ENCODE measurements around the gene GLO1. TPM values are rescaled to one million over a fixed set of nuclear protein-coding genes. Genes with fewer than 3 reads are reported as not detected.

Gene GLO1
- total and polyA plus RNA-seq, 2 experiments from 2014 or later: 137 to 170 TPM

DNA sequence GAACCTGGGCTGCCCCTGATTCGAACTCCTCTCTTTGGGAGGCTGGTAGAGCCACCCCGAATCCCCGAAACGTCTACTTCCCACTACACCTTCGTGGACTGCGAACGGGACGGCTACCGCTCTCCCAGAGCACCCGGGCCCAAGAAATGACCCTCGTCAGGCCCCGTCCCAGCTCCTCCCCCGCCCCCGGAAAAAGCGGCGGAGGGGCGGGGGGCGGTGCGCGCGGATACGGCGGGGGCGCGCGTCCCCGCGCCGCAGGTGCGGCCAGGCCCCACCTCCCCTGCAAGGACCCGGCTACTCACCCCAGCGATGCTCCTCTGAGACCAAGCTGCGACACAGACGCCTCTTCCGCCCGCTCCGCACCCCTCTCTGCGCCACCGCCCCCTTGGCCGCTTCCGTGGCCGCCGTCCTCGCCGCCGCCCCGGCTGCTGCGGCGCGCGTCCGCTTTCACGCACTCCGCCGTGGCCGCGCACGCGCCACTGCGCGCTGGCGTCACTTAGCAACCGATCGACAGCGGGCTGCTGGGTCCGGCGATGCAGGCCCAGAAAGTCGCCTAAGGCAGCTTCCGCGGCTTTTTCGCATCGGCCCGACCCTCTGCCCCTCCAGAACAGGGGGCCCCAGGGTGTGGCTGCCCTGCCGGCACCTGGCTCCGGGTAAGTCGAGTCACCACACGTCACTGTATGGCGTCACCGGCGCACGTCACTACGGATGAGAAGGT lies 63.3 kb downstream of the GLO1 start, which contains the start of gene BTBD9:
TSS of gene BTBD9 (minus strand) at position 432 of the 718 bp plus-strand sequence.
- no peaks in the 10 kb centered on the region for H3K36me3 ChIP-seq (replicated peaks; ENCODE audit: insufficient read depth, low read depth)
- peak; percentile 92 for DNase-seq (ENCODE audit: low spot score)
- H3K9me2 ChIP-seq (replicated peaks; ENCODE audit: insufficient read depth): no peaks in the 10 kb centered on the region
- no peaks in the 10 kb centered on the region for H3K27me3 ChIP-seq
- H3K9me3 ChIP-seq (ENCODE audit: low read depth): no peaks in the 10 kb centered on the region
- peak within 1 kb of the TSS; percentile 94 for H3K4me3 ChIP-seq
- peak within 1 kb of the TSS; percentile 98 for H3K27ac ChIP-seq
- H3K79me2 ChIP-seq: peaks cover 51% of the 10 kb centered on the region
- H3K4me2 ChIP-seq: peak within 1 kb of the TSS; percentile 88
- no peaks in the 10 kb centered on the region for H4K20me1 ChIP-seq (ENCODE audit: insufficient read depth, poor library complexity, severe bottlenecking)
- no peak for TF ChIP-seq EZH2phosphoT487 (IDR thresholded peaks at IDR 0.05; ENCODE audit: low read depth, severe bottlenecking, unreplicated experiment)
- no peak for TF ChIP-seq EZH2 (IDR thresholded peaks at IDR 0.05; ENCODE audit: borderline replicate concordance)
- TF ChIP-seq, protein P1, sequence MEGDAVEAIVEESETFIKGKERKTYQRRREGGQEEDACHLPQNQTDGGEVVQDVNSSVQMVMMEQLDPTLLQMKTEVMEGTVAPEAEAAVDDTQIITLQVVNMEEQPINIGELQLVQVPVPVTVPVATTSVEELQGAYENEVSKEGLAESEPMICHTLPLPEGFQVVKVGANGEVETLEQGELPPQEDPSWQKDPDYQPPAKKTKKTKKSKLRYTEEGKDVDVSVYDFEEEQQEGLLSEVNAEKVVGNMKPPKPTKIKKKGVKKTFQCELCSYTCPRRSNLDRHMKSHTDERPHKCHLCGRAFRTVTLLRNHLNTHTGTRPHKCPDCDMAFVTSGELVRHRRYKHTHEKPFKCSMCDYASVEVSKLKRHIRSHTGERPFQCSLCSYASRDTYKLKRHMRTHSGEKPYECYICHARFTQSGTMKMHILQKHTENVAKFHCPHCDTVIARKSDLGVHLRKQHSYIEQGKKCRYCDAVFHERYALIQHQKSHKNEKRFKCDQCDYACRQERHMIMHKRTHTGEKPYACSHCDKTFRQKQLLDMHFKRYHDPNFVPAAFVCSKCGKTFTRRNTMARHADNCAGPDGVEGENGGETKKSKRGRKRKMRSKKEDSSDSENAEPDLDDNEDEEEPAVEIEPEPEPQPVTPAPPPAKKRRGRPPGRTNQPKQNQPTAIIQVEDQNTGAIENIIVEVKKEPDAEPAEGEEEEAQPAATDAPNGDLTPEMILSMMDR (IDR thresholded peaks at IDR 0.05; ENCODE audit: poor library complexity): no peak
- H2AFZ ChIP-seq: peak within 1 kb of the TSS; percentile 98
- peaks cover 11% of the 10 kb centered on the region for H3K4me1 ChIP-seq (ENCODE audit: insufficient read depth)
- under 1% methylated on average over 46 of the region's 82 CpGs for WGBS (ENCODE audit: low lambda C conversion rate, missing lambda C conversion rate)

DNA sequence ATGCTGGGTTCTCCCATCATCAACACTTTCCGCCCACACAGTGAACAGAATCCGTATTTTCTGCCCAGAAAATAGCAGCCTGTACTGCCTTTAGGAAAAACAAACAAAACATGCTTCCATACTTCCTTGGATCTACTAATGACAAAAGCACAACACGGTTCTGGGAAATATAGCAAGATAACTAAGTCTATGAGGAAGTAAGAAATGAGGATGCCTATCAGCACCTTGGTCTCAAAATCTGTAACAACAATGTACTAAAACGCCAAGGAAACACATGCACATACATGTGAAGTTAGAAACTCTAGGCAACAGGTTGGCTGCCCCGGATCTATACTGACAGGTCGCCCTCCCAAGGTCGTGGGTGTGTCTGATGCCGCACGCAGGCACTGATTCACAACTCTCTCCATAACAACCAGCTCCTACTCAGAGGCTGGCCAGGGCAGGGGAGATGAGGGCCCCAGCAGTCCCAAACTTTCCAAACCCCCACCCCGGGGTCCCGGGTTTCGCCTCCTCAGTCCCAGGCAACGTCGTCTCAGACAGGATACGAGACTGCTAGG lies 63.9 kb downstream of the GLO1 start:
- no peaks in the 10 kb centered on the region for H4K20me1 ChIP-seq (ENCODE audit: insufficient read depth, poor library complexity, severe bottlenecking)
- peak overlapping the region; percentile 98 for H3K27ac ChIP-seq
- H3K4me3 ChIP-seq: peak overlapping the region; percentile 94
- peak overlapping the region; percentile 98 for H2AFZ ChIP-seq
- peaks cover 11% of the 10 kb centered on the region for H3K4me1 ChIP-seq (ENCODE audit: insufficient read depth)
- peaks cover 56% of the 10 kb centered on the region for H3K79me2 ChIP-seq
- H3K4me2 ChIP-seq: peak overlapping the region; percentile 80
- no peak for TF ChIP-seq EZH2phosphoT487 (IDR thresholded peaks at IDR 0.05; ENCODE audit: low read depth, severe bottlenecking, unreplicated experiment)
- TF ChIP-seq EZH2 (IDR thresholded peaks at IDR 0.05; ENCODE audit: borderline replicate concordance): no peak
- TF ChIP-seq, protein P1 (IDR thresholded peaks at IDR 0.05; ENCODE audit: poor library complexity): no peak
- no peaks in the 10 kb centered on the region for H3K9me3 ChIP-seq (ENCODE audit: low read depth)
- H3K9me2 ChIP-seq (replicated peaks; ENCODE audit: insufficient read depth): no peaks in the 10 kb centered on the region
- H3K27me3 ChIP-seq: no peaks in the 10 kb centered on the region
- no peaks in the 10 kb centered on the region for H3K36me3 ChIP-seq (replicated peaks; ENCODE audit: insufficient read depth, low read depth)
- peak; percentile 77 for DNase-seq (ENCODE audit: low spot score)
- WGBS (ENCODE audit: low lambda C conversion rate, missing lambda C conversion rate): 7% methylated on average over 15 of the region's 15 CpGs

DNA sequence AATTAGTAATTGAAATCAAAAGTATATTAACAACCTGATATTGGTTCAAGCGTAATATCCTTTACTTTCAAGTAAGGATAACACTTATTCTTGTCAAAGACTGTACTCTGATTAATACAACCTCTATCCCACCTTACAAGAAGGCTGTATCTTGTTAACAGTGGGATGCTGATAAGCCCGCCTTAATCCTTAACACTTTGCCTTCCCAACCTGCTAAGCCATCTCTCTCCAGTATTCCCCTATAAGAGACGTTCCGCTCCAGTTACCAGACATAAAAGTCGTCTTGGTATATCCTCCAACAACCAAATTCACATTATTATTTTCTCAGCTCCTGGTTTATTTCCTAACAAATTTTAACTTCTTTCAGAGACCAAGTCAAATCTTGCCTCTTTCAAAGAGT lies 65.2 kb downstream of the GLO1 start:
- DNase-seq (ENCODE audit: low spot score): no peak
- H3K27ac ChIP-seq: no peak overlapping the region
- TF ChIP-seq EZH2phosphoT487 (IDR thresholded peaks at IDR 0.05; ENCODE audit: low read depth, severe bottlenecking, unreplicated experiment) (no peak), EZH2 (IDR thresholded peaks at IDR 0.05; ENCODE audit: borderline replicate concordance) (no peak)
- TF ChIP-seq, protein P1 (IDR thresholded peaks at IDR 0.05; ENCODE audit: poor library complexity): no peak
- no peak overlapping the region for H3K4me2 ChIP-seq
- H3K4me1 ChIP-seq (ENCODE audit: insufficient read depth): peaks cover 11% of the 10 kb centered on the region
- H2AFZ ChIP-seq: no peak overlapping the region
- H3K9me3 ChIP-seq (ENCODE audit: low read depth): no peaks in the 10 kb centered on the region
- H3K4me3 ChIP-seq: no peak overlapping the region
- whole genome bisulfite sequencing (ENCODE audit: low lambda C conversion rate, missing lambda C conversion rate): 83% methylated on average over 5 of the region's 5 CpGs
- H3K9me2 ChIP-seq (replicated peaks; ENCODE audit: insufficient read depth): no peaks in the 10 kb centered on the region
- no peaks in the 10 kb centered on the region for H3K27me3 ChIP-seq
- H4K20me1 ChIP-seq (ENCODE audit: insufficient read depth, poor library complexity, severe bottlenecking): no peaks in the 10 kb centered on the region
- H3K79me2 ChIP-seq: peaks cover 68% of the 10 kb centered on the region
- H3K36me3 ChIP-seq (replicated peaks; ENCODE audit: insufficient read depth, low read depth): no peaks in the 10 kb centered on the region
